ENCODE results near the gene MRPS12.

DNA sequence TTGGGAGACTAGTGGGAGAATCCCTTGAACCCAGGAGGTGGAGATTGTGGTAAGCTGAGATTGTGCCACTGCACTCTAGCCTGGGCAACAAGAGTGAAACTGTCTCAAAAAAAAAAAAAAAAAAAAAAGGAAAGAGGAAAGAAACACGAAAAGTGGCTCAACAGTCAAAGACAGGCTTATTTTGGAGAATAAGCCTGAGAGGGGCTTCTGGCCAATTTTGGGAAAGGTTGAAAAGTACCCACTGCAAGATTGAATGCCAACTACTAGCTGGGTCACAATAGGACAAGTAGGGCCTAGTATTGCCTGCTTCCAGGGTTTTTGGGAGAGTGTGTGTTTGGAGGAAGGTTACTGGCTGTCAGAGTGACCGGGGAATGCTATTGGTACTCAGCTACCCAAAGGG lies 27.6 kb downstream of the MRPS12 start:
- TF ChIP-seq, protein P1, sequence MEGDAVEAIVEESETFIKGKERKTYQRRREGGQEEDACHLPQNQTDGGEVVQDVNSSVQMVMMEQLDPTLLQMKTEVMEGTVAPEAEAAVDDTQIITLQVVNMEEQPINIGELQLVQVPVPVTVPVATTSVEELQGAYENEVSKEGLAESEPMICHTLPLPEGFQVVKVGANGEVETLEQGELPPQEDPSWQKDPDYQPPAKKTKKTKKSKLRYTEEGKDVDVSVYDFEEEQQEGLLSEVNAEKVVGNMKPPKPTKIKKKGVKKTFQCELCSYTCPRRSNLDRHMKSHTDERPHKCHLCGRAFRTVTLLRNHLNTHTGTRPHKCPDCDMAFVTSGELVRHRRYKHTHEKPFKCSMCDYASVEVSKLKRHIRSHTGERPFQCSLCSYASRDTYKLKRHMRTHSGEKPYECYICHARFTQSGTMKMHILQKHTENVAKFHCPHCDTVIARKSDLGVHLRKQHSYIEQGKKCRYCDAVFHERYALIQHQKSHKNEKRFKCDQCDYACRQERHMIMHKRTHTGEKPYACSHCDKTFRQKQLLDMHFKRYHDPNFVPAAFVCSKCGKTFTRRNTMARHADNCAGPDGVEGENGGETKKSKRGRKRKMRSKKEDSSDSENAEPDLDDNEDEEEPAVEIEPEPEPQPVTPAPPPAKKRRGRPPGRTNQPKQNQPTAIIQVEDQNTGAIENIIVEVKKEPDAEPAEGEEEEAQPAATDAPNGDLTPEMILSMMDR (IDR thresholded peaks at IDR 0.05) = no peak
- TF ChIP-seq EP300 (IDR thresholded peaks at IDR 0.05) (no peak), POLR2A (IDR thresholded peaks at IDR 0.05) (no peak)

Measured in tibial nerve (tissue), 4 donors.